C4-2B (cell line): ENCODE results near the gene PSEN1.

ENCODE experiments used
- CTCF ChIP-seq: fragments of 450-650 bp; conservative IDR thresholded peaks from 2 replicates; pipeline ENCODE4 v1.5.1; 2017; ENCODE audit warnings: mild to moderate bottlenecking
- ZFX ChIP-seq: fragments of 450-650 bp; IDR thresholded peaks from 2 replicates; pipeline ENCODE4 v1.6.1; 2017

- TF ChIP-seq CTCF (no peak), ZFX (no peak)
Measured at GRCh38 chr14:73266317-73266716, 130.0 kb downstream of the PSEN1 start.
